Esophagus squamous epithelium (tissue), 4 donors: ENCODE results near the gene LDLRAP1.

Experiments
- POLR2A ChIP-seq, 4 donors: fragments of 450-650 bp; IDR thresholded peaks; one replicate each; pipeline ENCODE4 v1.6.1; 2017; ENCODE audit warnings: antibody characterized with exemption in 4 of 4, mild to moderate bottlenecking in 4 of 4, moderate library complexity in 3 of 4
- TF ChIP-seq, protein P1 (sequence below), 6 experiments: fragments of 450-650 bp in 4 of 6; fragments of 200-600 bp in 2 of 6; sonication (generic) in 2 of 6; IDR thresholded peaks; one replicate each; pipeline ENCODE4 v1.5.1; 2016 to 2019; ENCODE audit warnings: antibody characterized with exemption in 6 of 6, mild to moderate bottlenecking in 4 of 6, moderate library complexity in 4 of 6

DNA sequence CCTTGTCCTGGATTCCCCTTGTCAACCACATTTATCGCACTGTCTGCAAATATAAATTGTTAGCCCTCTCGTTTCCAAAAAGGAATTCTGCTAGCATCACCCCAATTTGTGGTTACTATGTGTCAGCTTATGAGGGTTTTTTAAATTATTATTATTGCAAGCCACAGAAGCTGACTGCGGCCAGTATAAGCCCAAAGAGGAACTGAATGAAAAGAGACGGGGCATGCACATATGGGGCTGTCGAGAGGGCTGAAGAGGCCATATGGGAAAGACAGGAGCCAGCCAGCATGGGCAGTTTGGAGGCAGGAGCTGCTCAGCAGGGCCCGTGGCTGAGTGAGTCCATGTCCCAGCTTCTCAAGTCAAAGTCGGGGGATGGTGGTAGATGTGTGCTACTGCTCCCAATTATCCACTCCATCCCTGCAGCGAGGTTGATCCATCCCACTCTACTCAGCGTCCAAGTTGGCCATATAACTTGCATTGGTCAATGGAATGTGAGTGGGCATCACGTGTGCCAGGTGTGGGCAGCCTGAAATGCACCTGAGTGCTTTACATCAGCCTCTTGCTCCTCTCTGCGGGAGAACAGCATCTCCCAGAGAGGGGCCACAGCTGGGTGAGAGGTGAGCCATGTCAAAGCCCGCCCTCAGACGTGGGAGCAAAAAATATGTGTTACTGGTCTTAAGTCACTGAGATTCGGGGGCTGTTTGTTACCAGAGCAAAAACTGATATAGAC is 37.6 kb upstream of the LDLRAP1 start:
- no peak for TF ChIP-seq POLR2A (IDR thresholded peaks at IDR 0.05)
- TF ChIP-seq, protein P1, sequence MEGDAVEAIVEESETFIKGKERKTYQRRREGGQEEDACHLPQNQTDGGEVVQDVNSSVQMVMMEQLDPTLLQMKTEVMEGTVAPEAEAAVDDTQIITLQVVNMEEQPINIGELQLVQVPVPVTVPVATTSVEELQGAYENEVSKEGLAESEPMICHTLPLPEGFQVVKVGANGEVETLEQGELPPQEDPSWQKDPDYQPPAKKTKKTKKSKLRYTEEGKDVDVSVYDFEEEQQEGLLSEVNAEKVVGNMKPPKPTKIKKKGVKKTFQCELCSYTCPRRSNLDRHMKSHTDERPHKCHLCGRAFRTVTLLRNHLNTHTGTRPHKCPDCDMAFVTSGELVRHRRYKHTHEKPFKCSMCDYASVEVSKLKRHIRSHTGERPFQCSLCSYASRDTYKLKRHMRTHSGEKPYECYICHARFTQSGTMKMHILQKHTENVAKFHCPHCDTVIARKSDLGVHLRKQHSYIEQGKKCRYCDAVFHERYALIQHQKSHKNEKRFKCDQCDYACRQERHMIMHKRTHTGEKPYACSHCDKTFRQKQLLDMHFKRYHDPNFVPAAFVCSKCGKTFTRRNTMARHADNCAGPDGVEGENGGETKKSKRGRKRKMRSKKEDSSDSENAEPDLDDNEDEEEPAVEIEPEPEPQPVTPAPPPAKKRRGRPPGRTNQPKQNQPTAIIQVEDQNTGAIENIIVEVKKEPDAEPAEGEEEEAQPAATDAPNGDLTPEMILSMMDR (IDR thresholded peaks at IDR 0.05) = no peak
